Kidney tubule cell (primary cell): ENCODE results near the gene CCNA2.

Experiments
- DNase-seq: peaks from one replicate; pipeline ENCODE4 v3.0.0-alpha.2; 2018; ENCODE audit warnings: low spot score

CCNA2 gene

GRCh38 chr4:121801715-121802075 is 22.0 kb downstream of the CCNA2 start:
- DNase-seq: no peak

- DNase-seq: peak; percentile 94
These were observed 22.5 kb downstream of the CCNA2 start, which contains the start of gene EXOSC9 for GRCh38 chr4:121800961-121801714. EXOSC9 (plus strand) TSS chr4:121801323; CDS start chr4:121801425, 102 bp downstream.

DNA sequence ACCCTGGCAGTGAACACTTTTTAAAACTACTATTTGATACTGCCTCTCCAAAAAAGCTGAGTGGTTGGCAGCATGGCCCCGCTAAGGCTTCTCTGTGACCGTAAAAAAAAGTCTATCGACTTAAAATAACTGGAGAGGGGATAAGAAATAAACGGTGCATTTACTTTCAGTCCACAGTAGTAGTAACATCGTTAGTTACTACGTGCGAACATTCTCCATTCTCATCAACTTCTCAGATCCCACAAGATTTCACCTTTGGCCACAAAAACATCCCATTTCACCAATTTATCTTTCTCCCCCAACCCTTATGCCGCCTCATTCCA is 23.1 kb downstream of the CCNA2 start:
- DNase-seq: no peak

DNA sequence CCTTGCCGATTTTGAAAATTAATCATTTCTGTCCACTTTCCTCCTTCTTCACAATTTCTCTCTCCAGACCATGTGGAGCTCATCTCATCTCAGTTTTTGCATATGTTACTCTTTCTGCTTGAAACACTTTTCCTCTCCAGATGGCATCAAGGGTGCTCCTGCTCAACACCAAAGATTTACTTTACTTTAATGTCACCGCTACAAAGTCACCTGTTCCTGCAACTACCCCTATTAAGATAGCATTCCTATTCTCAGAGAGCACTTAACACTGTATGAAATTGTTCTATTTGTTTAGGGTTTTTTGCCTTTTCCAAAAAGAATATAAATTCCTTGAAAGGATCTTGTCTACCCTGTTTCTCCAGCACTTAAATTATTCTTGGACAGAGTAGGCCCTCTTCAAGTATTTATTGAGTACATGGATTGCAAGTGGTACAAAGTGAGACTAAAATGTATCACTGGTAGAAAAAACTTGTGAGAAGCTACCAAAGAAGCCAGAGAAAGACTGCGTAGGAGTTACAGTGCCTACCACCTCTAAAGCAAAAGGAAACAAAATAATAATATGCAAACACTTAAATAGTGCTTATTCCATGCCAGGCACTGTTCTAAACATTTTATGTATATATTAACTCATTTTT is 23.7 kb downstream of the CCNA2 start:
- no peak for DNase-seq

- DNase-seq: no peak
These were observed 24.4 kb downstream of the CCNA2 start for GRCh38 chr4:121799208-121799823.

GRCh38 chr4:121796283-121796682 is 27.4 kb downstream of the CCNA2 start:
- DNase-seq: no peak

DNA sequence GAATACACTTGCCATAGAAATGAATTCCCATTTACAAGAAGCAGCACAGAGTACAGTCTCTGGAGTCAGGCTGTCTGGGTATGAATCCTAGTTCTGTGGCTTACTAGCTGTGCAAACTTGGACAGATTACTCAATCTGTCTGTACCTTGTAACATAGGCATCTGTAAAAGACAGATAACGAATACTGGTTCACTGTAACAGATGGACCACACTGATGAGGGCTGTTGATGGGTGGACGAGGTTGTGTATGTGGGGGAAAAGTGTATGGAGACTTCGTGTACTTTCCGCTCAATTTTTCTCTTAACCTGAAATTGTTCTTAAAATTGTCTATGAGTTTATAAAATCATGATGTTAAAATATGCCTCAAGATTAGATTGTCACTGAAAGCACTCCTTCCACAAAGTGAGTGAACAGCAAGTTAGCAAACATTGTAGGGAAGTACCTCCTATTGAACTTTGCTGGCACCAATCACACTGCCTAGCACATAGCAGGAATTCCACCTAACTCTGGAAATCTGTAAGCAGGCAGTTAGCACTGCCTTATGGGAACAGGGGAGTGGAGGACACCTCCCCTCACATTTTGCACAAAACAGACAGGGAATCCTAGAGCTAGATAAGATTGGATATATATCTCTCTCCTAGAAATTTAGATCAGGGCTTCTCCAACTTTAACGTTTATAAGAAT is 29.0 kb downstream of the CCNA2 start:
- DNase-seq: peak; percentile 12

- DNase-seq: peak; percentile 70
These were observed 30.7 kb downstream of the CCNA2 start for GRCh38 chr4:121792966-121793365.

- peak; percentile 30 for DNase-seq
These were observed 32.2 kb downstream of the CCNA2 start for GRCh38 chr4:121791481-121791880.

DNA sequence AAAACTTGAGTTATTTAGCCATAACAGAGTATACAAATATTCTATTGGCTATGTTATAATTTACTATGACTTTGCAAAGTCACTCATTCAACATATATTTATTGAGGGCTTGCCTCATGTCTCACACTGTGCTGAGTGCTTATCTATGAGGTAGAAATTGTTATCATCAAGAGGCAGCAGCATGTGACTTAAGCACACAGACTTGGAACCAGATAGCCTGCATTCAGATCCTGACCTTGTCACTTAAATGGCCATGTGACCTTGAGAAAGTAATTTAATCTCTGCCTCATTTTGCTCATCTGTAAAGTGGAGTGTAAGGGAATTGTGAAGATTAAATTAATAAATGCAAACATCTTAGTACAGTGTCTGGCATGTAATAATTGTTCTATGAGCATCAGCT is 32.7 kb downstream of the CCNA2 start:
- no peak for DNase-seq

GRCh38 chr4:121789960-121790829 is 33.5 kb downstream of the CCNA2 start:
- DNase-seq: peak; percentile 69

- DNase-seq: no peak
These were observed 34.2 kb downstream of the CCNA2 start for GRCh38 chr4:121789455-121789854.

GRCh38 chr4:121788896-121789295 is 34.8 kb downstream of the CCNA2 start:
- no peak for DNase-seq

DNA sequence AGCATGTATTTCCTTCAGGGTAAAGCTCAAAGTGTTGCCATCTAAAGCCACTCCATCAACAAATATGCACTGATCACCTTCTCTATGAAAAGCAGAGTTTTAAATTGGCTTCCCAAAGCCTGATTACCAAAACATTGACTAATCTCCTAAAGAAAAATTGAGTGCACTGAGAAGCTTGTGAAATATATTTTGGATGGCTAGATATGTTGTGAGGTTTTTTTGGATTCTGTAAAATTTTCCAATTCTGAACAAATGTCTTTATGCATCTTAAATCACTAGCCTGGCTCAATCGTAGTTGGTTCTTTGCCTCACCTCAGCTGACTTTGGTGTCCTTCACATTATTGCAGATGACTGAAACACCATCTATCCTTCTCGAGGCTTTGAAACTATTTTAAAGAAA is 37.5 kb downstream of the CCNA2 start:
- no peak for DNase-seq

DNA sequence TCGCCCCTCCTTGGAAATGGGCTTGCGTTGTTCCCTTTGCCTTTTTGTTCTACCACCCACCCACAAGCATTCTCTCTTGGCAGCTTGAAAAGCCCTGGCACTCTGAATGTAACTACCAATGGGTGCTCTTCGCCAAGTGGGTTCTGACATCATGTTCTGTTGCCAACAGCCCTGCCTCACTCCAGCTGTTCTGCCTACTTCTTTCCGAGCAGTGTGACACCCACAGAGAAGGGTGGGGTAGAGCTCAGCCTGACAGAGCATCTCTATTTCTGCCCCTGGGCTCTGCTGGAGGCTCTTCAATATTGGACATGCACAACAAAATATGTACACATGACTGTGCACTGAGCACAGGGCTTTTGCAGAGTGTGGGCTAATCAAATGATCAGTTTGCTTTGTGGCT is 38.2 kb downstream of the CCNA2 start:
- DNase-seq: peak; percentile 5

GRCh38 chr4:121784975-121785374 is 38.7 kb downstream of the CCNA2 start:
- DNase-seq: peak; percentile 94

GRCh38 chr4:121784401-121784800 is 39.3 kb downstream of the CCNA2 start:
- DNase-seq: no peak

GRCh38 chr4:121783210-121783609 is 40.5 kb downstream of the CCNA2 start:
- no peak for DNase-seq

GRCh38 chr4:121778991-121779628 is 44.6 kb downstream of the CCNA2 start:
- DNase-seq: peak; percentile 18

DNA sequence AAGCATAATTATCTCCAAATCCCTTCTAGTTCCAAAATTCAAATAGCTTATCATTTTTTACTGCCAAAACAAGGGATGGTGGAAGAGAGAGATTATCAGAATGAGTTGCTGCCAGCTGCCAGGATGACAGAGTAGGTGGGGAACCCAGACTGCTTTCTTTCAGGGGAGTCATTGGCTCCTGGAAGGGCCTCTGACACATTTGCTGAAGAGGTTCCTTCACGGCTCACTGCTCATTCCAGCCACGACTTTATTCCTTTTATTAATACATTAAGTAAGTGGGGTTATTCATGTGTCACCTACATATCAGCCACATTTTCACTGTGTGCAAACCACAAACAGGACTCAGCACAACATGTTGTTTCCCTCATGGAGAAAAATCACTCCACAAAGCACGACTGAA is 46.1 kb downstream of the CCNA2 start:
- peak; percentile 91 for DNase-seq
